Measurements from ENCODE around the gene PAK6.

Gene PAK6

DNA sequence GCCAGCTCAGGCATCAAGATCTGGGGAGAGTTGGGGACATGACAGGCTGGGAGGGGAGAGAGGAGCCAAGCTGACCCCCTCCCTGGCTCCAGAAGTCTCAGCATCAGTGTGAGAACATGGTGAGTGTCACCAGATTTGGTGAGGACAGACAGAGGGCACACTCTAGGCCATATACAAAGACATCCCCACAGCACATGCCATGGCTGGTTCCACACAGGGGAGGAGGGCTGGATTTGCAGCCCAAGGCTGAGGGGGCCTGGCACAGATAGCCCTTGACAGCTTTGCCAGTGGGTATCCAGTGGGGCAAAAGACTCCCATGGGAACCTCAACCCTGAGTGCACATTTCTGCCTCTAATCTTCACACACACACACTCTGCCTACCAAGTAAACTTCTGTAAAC, 54.1 kb downstream of the PAK6 start:
- DNase-seq (ENCODE audit: low read depth), result no peak

DNA sequence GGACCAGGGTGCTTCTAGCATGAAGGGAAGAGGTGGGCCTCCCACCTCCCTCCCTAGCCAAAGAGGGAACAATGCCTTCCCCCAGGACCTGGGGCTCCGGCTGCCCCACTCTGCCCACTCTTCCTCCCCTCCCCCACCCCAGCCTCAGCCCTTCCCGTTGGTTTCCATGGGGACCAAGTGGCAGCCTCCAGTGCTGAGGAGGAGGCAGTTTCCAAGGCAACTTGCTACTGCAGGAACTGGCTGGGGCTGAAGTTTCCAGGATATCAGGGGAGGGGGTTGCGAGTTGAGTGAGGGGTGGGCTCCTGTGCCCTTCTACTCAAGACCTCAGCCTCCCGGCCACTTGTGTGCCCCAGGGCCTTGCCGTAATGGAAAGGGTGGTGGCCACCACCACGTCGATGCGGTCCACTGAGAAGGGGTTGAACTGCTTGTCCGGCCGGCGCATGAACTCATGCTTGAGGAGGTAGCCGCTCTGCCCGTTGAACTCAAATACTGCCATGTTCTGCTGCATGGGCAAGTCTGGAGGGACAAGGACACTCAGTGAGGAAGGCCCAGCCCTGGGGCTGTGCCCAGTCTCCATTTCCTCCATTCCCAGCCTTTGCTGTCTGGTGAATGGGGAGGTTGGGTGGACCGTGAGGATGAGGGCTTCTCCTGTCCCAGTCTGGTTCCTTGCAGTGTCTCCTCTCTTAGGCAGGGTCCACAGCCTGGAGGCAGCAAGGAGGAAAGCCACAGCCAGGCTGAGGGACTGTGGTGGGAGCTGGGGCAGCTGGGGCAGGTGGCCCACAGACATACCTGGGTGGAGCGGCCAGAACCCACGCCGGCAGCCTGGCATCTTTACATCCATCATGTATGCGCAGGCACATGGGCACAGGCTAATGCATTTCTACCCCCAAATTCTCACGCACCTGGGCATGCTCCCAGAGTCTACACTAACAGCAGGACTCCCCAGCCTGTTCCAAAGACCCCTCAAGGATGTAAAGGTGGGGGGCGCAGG, 55.3 kb downstream of the PAK6 start:
- no peak for DNase-seq (ENCODE audit: low read depth)

DNA sequence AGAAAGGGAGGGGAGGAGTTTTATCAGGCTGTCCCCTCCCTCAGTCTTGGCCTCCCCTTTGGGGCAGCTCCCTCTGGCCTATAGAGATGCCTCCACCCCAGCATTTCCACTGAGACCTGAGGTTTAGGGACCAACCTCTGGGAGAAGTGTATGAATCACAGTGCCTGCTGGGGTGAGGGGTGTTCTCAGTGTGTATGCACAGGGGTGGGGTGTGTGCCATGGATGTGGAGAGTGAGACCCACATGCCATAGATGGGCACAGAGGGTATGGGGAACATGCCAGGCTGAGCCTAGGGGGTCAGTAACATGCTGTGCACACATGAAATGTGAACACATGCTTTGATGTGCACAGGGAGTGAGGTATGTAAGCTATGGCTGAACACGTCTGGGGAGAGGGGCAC, 56.4 kb downstream of the PAK6 start:
- no peak for DNase-seq (ENCODE audit: low read depth)

DNA sequence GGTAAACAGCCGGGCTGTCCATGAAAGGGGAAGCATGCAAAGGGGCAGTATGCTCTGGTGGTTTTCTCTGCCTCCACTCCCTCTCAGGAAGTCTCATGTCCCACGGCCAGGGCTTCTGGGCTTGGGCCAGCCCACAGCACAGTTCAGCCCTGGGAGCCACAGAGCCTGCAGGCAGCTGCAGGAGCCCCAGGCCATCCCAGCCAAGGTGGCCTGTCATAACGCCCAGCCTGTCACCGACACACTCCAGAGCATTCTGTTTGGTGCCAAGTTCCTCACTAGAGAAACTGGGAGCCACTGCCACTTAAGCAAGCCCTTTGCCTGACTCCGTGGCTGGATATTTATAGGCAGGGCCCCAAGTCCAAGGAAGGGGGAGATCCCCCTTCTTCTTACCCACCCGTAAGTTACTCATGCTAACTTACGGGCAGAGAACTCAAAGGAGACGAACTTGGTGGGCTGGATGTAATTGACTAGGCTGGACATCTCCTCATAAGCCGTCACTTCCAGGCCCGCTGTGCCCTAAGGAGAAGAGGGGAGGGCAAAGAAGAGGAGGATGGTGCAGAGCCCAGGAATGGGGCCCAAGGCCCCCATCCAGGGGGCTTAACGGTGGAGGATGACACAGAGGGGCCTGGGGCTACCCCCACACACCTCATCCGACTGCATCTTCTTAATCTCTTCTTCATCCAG, 57.2 kb downstream of the PAK6 start:
- DNase-seq (ENCODE audit: low read depth), result no peak

DNA sequence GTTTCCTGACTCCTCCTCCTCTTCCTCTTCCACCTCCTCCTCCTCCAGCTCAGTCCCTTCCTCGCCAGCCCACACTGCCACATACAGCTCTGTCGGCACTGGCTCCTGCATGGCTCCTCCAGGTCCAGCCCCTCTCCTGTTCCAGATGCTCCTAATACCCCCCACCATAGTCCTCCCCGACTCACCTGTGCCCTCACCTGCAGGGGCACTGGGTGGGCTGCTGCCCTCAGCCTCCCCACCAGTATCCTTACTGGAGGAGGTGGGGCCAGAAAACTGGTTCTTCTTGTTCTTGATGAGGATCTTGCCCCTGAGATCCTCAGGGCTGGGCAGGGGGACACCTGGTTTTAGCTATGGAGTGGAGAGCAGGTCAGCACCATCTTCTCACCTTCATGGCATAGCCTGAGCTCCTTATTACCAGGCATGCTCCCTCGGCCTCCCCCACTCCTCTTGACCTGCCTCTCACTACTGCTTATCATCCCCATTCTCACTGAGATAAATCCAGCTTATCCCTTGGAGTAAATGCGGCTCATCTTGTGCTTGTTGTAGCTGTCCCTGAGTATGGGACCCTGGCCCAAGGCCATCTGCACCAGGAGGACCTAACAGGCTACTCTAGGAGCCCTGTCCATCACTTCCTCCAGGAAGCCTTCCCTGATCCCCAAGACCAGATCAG, 57.8 kb downstream of the PAK6 start:
- DNase-seq (ENCODE audit: low read depth), result no peak

DNA sequence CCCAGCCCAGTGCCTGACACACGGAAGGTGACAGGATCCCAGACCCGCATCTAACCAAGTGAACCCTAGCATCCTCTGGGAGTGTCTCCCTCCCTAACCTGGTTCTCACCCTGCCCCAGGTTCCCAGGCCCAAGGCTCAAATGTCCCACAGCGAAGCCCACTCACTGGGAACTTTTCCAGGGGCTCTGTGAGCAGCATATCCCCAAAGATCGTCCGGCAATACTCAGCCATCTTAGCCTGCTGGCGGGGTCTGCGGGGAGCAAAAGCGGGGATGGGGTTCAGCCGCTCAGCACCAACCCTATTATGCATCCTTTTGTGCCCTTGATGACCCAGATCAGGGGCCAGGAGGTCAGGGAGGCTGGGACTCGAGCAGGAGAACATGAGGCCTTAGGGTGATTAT, 58.5 kb downstream of the PAK6 start:
- no peak for DNase-seq (ENCODE audit: low read depth)

DNA sequence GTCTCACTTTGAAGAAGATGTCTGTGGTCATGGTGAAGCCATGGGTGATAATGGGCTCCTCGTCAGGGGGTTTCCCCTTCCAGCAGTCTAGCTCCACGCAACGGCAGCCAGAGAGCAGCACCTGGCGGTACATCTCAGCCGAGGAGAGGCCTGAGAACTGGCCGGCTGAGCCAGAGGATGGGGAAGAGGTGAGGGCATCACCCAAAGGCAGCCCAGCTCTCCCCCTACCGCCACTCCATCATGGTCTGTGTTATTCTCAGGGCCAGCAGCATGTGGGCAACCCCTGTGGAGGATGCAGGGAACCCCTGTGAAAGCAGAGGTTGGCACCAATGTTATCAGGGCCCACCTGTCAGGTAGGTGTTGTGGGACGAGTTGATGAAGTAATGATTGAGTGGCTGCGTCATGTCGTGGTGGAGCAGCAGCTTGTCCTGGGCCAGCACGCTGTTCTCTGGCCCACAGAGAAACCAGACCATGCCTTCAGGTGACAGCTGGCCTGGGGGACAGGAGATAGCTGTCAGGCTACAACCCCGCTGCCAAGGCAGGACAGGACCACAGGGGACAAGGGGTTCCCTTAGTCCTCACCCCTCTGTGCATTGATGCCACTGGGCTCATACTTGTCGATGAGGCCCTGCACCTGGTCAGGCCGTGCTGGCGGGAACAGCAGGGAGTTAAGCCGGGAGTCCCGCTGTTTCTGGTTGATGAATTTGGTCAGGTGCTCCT, 59.5 kb downstream of the PAK6 start:
- no peak for DNase-seq (ENCODE audit: low read depth)

DNA sequence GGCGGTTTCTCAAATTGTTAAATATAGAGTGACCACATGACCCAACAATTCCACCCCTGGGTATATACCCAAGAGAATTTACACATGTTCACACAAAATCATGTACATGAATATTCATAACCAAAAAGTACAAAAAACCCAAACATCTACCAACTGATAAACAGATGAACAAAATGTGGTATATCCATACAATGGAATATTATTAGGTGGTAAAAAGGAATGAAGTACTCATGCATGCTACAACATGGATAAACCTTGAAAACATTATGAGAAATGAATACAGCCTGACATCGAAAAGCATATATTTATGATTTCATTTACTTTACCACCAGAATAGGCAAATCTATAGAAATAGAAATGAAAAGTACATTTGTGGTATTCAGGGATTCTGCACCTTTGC, 61.5 kb downstream of the PAK6 start:
- DNase-seq (ENCODE audit: low read depth), result no peak

DNA sequence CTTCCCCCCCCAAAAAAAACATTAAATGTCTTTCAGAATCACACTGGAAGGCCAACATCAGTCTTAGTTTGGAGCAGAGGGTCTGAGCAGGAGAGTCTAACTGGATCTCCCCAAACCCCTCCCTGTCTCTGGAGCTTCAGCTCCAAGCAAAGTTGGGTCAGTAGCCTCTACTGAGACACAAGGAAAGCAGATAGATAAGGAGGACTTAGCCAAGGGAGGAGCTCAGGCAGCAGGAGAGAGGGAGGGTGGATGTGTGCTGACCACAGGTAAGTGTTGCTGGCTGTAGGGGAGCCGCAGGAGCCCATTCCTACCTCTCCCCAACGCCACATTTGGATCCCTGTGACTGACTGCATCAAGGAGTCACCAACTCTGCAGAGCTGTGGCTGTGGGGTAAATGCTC, 61.9 kb downstream of the PAK6 start:
- no peak for DNase-seq (ENCODE audit: low read depth)

DNA sequence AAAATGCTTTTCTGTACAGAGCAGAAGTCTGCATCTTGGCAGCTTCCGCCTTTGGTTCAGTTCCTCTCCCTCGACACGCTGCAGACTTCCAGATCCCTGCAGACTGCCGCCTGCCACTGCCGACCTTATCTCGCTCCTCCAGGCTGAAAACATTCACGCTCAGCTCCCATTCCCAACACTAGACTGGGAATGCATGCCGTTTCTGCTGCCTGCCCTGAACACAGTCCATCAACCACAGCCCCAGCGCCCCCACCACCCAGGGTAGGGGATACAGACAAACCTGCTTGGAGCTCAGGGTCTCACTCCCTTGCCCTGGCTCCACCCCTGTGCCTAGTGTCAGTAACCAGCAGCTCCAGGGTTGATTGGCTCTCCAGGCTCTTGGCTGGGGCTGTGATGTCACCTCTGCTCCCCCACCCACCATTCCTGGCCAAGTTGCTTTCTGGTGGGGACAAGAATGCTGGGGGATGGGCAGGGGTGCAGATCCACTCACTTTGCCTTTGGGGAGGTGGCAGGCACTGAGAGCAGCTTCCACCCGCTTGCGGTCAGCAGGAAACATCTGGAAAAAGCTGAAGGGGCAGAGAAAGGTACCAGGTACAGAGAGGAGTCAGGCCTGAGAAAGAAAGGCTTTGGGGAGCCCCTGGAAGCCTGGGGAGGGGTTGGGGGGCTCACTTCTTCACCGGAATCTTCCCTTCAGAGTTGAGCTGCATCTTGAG, 62.8 kb downstream of the PAK6 start:
- no peak for DNase-seq (ENCODE audit: low read depth)

DNA sequence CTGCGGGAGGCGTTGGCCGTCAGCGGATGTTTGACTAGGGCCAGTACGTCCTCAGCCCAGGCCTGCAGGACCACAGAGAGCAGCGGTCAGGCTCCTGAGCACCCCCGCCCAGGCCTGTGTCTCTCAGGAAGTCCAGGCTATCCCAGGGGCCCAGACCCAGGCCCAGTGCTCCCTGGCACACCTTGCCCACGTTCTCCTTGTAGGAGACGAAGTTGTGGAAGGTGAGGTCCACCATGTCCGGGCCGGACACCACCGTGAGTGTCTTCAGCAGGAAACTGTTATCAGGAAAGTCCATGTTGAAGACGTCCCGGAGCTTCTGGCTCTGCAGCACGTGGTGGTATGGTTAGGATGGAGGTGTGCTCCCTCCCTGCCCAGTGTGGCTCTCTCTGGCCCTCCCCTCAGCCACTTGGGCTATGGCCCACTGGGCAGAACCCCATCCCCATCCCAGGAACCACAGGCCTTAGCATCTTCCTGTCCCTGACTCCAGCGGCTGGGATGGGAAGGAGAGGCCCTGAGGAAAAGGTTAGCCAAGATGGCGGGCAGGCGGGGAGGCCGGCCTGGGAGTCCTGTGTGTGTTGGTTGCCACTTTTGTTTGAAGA, 63.5 kb downstream of the PAK6 start:
- no peak for DNase-seq (ENCODE audit: low read depth)

DNA sequence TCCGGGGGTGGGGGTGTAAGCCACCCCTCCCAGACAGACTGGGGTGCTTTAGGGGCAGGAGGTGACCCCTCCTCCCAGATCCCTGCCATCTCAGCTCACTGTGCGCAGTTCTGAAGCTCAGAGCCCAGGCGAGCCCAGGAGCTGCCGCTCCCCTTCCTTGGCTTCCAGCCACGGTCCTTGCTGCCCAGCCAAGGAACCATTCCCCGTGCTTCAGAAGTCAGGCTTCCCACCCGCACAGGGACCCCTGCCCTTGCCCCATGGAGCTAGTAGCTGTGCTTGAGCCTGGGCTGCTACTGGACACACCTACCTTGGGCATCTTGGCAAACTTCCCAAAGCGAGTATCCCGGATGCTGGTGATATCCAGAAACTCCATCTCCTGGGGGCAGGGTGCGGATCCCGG, 64.1 kb downstream of the PAK6 start:
- no peak for DNase-seq (ENCODE audit: low read depth)

DNA sequence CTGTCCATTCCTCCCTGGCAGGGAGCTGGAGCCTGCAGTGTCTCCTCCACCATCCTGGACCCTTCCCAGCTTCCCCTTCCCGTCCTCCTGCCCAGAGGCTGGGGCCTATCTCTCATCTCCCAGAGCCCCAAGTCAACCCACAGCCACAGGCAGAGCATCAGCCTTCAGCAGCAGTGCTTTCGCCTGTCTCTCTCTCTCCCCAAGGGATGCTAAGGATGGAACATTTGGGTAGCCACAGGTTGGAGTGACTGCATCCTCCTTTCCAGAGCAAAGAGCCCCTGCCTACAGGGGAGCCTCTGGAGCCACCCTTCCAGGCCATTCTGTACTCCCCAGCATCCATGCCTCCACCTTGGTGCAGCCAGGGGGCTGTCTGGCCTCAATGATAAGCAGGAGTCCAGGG, 64.7 kb downstream of the PAK6 start:
- DNase-seq (ENCODE audit: low read depth), result no peak

DNA sequence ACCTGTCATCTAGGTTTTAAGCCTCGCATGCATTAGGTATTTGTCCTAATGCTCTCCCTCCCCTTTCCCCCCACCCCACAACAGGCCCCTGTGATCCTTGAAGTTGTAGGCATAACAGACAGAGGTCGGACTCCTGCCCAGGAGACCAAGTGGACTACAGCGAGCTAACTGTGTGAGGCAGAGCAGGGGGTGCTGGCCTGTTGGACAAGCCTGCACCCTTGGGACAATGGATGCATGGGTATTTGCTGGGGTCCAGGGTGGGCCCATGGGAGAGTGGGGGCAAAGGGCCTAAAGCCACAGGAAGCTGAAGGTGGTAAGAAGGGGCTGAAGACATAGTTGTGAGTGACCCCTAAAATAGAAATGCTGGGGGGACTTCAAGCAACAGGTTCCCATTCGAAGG, 66.4 kb downstream of the PAK6 start:
- DNase-seq (ENCODE audit: low read depth), result no peak

DNA sequence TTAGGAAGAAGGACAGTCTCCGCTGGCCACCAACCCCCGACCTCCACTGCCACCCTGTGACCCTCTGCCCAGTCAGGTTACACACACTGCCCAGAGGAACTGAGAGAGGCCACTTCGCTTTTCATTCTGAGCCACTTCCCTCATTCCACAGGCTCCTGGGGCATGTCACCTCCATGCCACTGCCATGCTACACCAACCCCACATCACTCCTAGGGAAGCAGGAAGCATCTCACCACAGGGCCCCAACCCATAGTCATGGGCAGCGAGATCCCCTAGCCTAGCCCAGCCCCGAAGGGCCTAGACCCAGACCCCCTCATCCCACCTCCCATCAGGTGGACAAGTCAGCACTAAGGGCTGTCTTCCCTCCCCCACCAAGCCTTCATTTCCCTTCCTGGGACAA, 67.5 kb downstream of the PAK6 start:
- no peak for DNase-seq (ENCODE audit: low read depth)

DNA sequence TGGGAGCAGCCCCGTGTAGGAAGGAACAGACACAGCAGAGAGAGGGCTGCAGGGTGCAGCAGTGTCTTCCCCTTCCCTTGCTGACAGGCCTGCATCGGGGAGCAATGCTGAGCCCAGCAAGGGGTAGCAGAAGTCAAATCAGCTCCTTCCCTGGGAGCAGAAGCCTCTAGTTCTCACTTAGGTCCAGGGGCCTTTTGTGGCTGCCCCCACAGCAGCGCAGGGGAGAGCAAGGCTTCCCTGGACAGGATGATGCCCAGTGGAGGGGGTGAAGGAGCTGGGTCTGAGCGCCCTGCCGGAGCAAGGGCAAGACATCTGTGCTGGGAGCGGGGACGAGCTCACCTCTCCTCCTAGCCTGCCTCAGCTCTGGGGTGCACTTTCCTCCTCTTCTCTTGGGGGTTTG, 68.0 kb downstream of the PAK6 start:
- no peak for DNase-seq (ENCODE audit: low read depth)

DNA sequence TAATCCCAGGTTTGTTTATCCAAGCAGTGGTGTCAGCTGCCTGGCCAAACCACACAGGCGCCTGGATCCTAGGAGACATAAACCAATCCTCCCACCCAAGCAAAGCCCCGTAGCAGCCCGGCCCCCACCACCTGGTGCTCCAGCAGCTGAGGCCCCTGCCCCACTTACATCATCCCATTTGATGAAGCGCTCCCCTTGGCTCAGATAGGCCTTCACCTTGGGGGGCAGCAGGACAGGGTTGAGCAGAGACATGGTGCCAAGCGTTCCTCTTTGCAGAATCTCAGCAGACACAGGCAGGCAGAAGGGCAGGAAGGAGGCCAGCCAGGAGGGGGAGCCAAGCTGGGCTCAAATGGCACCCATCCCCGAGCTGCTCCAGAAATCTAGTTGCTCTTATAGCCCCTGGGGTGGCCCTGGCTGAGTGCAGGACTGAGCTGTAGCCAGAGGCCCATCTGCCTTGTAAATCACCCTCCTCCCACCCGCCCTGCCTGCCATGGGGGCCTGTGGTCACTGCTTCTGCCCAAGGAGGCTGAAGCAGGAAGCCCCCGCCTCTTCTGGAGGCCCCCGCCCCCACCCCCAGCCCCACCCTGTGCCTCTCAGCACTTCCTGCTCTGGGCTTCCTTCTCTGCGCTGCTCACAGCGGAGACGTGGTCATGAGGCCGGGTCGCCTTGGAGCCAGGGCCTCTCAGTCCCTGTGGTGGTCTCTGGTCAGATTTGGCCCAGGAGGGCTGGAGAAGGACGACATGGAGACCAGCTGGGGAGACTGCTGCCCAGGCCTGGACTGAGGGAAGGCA, 68.8 kb downstream of the PAK6 start, which contains the start of gene PLCB2:
Gene PLCB2, minus strand, starts transcription at position 515 of the 791 bp plus-strand sequence. Its CDS starts 263 bp downstream, at position 252.
- DNase-seq (ENCODE audit: low read depth), result peak; percentile 47

DNA sequence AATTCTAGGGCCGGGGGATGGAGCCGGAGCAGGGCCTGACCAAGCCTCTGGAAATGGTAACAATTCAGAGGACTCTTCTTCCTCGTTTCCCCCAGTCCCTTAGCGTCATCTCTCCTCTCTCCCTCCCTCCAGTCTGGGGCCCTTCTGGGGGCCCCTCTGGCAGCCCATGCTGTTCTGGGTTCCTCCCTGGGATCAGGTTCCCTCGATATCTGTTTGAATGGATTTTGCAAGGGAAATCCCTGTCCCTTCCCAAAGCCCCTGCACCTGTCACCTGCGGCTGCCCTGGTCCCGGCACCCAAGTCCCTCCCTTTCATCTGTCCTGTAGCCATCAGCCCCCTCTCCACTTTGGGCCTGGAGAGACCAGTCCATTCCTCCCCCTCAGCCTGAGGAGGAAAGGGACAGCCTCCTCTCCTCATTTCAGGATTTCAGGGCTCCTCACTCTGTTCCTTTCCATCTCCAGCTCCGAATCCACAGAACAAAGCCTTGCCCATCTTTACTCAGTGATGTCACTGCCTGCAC, 70.5 kb downstream of the PAK6 start:
- DNase-seq (ENCODE audit: low read depth), result no peak

DNA sequence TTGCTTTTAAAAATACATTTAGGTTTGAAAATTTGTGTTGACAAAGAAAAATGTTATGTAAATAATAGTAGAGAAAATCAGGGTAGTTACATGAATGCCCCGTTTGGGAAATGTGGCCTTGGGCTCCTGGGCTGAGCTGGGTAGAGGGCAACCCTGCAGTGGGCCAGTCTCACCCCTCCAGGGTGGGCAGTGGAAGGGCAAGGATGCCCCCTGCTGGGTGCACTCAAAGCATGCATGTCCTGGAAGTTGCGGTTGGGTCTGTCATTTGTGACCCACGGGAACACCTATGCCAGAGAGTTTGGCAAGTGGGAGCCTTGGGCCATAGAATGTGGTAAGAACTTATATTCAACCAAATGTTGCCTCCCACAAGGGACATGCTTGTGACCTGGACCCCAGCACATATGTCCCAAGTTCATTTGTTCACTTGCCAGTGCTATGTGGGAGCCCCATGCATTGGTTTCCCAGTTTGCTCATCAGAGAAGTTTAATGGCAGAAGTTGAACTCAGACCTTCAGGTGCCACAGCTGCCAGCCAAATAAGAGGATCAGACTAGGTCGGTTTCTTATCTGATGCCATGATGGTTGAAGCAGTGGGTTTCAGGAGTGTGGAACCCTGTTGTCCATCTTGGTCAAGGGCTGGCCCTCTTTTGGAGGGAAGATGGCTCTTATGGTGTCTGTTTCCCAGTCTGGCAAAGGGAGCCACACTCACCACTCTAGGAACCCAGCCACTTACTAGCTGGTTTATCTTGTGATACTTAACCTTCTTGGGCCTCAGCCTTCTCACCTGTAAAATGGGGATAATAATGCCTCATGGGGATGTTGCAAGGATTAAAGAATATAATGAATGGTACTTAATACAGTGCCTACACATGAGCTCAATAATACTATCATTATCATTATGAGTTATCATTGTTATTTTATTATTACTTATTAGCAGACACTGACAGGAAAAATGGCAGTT, 71.4 kb downstream of the PAK6 start:
- no peak for DNase-seq (ENCODE audit: low read depth)

Data from T-helper 22 cell (primary cell).